Brain microvascular endothelial cell (primary cell): ENCODE measurements around the gene TMEM266.
"Not testable (repeated sequence)": the region's sequence is repeated elsewhere in the genome, so short reads cannot be mapped to it uniquely, and the experiment has no call there.

Experiments
- DNase-seq: peaks from one replicate; pipeline ENCODE4 v3.0.0-alpha.2; 2020
- H3K27ac ChIP-seq: fragments of 250-450 bp; sonication (Bioruptor Pico); 2 replicates; pipeline ENCODE4 v1.5.1; 2020; ENCODE audit warnings: mild to moderate bottlenecking, moderate library complexity
- H3K27me3 ChIP-seq: fragments of 250-450 bp; sonication (Bioruptor Pico); replicated peaks from 2 replicates; pipeline ENCODE4 v1.5.1; 2020; ENCODE audit warnings: mild to moderate bottlenecking
- H3K36me3 ChIP-seq: fragments of 250-450 bp; sonication (Bioruptor Pico); replicated peaks from 2 replicates; pipeline ENCODE4 v1.5.1; 2020; ENCODE audit warnings: mild to moderate bottlenecking
- H3K4me3 ChIP-seq: 2 replicates; pipeline ENCODE4 v1.5.1; 2011; ENCODE audit warnings: low read depth, mild to moderate bottlenecking, control low read depth, low read length, moderate library complexity
- in situ Hi-C: cut with HindIII; loops from 2 replicates; pipeline ENCODE4 v1.10.0; 2017; ENCODE audit warnings: low sequenced_read_pairs, low pct_ligation_motif_present
- TF ChIP-seq, protein P1 (sequence below): IDR thresholded peaks from 2 replicates; pipeline ENCODE4 v1.5.1; 2011; ENCODE audit warnings: low read depth, mild to moderate bottlenecking, moderate library complexity, low read length, control low read depth, inconsistent platforms; ENCODE audit errors: missing control alignments

The TMEM266 gene

DNA sequence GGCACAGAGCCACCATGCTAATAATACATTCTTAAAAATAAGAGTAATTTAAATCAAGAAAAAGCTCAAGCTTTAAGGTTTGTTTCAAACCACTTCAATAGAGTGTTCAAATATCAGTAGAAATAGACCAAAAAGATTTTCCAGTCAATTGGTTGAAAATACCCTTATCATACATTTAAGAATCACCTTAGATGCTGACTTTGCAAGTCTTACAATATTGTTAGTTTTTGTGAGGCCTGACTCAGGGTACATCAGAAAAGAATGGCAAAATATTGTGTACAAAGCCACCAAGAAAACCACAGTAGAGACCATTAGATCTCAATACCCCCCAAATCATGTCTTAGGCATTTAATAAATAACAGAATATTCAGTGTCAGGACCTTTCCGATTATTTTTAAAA, 27.7 kb upstream of the TMEM266 start:
- Histone ChIP-seq H3K4me3 (no peak overlapping the region), H3K36me3 (no peaks in the 10 kb centered on the region), H3K27me3 (peaks cover 3% of the 10 kb centered on the region), H3K27ac (no peak overlapping the region)
- no peak for DNase-seq
- in situ Hi-C loops: no loop called here
- TF ChIP-seq, protein P1, sequence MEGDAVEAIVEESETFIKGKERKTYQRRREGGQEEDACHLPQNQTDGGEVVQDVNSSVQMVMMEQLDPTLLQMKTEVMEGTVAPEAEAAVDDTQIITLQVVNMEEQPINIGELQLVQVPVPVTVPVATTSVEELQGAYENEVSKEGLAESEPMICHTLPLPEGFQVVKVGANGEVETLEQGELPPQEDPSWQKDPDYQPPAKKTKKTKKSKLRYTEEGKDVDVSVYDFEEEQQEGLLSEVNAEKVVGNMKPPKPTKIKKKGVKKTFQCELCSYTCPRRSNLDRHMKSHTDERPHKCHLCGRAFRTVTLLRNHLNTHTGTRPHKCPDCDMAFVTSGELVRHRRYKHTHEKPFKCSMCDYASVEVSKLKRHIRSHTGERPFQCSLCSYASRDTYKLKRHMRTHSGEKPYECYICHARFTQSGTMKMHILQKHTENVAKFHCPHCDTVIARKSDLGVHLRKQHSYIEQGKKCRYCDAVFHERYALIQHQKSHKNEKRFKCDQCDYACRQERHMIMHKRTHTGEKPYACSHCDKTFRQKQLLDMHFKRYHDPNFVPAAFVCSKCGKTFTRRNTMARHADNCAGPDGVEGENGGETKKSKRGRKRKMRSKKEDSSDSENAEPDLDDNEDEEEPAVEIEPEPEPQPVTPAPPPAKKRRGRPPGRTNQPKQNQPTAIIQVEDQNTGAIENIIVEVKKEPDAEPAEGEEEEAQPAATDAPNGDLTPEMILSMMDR: no peak

DNA sequence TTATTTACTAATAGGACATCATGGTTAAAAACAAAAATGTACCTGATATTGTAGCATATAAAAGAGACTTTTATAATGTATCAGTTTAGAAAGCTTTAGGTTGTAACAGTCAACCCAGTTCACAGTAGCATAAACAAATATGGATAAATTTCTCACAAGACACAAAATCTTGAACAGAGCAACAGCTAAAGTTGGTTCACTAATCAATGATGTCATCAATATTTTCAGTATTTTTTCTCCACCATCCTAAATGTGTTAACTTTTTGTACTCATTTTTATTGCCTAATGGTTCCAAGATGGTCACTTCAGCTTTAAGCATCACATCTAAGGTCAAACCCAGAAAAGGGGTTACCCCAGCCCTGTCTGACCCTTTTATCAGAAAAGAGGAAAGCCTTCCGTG, 26.3 kb upstream of the TMEM266 start:
- no peak for DNase-seq
- Histone ChIP-seq H3K27me3 (peaks cover 3% of the 10 kb centered on the region), H3K27ac (no peak overlapping the region), H3K4me3 (no peak overlapping the region), H3K36me3 (no peaks in the 10 kb centered on the region)
- in situ Hi-C loops: no loop called here
- TF ChIP-seq, protein P1: no peak

DNA sequence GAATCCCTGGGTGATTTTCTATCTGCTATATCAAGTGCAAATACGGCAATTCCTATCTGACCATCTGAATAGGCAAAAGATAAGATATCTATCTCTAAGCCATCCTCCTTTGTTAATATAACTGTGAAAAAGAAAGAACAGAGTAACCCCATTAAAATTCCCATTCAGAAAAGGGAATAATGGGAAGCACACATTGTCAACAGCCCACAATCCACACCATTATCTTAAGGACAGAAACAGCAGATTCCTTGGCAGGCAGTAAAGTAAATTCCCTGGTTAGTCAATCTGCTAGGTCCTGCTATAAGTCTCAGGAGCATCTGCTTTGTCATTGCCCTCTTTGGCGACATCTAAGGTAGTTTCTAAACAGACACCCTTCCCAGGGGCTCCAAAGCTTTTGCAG, 25.7 kb upstream of the TMEM266 start:
- in situ Hi-C loops: no loop called here
- H3K36me3 ChIP-seq: no peaks in the 10 kb centered on the region
- TF ChIP-seq, protein P1: no peak
- DNase-seq: no peak
- H3K27me3 ChIP-seq: peaks cover 3% of the 10 kb centered on the region
- no peak overlapping the region for H3K27ac ChIP-seq
- no peak overlapping the region for H3K4me3 ChIP-seq

DNA sequence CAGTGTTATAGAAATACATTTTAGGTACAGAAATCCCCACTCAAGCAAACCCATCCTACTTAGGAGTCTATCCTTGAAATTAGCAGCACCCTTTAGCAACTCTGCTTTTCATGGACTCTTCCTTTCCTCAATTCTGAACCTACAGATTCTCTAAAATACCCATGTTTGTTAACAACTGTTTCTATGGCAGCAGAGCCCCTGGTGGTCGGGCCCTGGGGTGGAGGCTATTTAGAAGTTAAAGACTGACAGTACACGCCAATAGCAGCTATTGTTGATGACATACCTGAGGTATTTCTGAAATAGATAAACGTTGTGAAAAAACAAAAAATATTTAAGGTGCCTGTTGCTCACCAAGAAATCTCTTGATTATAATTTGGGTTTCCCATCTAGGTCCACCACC, 24.2 kb upstream of the TMEM266 start:
- no peak overlapping the region for H3K27ac ChIP-seq
- no peaks in the 10 kb centered on the region for H3K36me3 ChIP-seq
- TF ChIP-seq, protein P1: no peak
- H3K4me3 ChIP-seq: no peak overlapping the region
- H3K27me3 ChIP-seq: peaks cover 3% of the 10 kb centered on the region
- DNase-seq: no peak
- in situ Hi-C loops: no loop called here

DNA sequence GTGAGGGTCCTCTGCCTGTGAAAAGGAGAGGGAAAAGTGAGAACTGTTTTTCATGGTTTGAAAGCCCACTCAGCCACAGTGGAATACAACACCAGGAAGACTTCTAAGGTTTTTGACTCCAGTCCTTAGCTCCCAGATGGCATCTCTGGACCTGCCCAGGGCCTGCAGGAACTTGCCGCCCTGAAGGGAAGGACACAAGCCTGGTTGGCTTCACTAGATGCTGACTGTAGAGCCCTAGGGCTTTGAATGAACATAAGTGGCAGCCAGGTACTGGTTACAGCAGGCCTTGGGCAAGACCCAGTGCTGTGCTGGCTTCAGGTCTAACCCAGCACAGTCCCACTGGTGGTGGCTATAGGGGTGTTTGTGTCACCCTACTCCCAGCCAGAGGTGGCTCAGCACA, 21.3 kb upstream of the TMEM266 start:
- no peak for DNase-seq
- TF ChIP-seq, protein P1: no peak
- H3K4me3 ChIP-seq: no peak overlapping the region
- peaks cover 3% of the 10 kb centered on the region for H3K27me3 ChIP-seq
- H3K36me3 ChIP-seq: no peaks in the 10 kb centered on the region
- in situ Hi-C loops: no loop called here
- no peak overlapping the region for H3K27ac ChIP-seq

DNA sequence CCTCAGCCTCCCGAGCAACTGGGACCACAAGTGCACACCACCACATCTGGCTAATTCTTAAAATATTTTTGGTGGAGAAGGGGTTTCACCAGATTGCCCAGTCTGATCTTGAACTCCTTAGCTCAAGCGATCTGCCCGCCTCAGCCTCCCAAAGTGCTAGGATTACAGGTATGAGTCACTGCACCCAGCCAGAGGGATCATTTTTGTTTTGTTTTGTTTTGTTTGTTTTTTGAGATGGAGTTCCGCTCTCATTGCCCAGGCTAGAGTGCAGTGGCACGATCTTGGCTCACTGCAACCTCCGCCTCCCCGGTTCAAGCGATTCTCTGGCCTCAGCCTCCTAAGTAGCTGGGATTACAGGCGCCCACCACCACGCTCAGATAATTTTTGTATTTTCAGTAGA, 5.6 kb upstream of the TMEM266 start:
- H3K27ac ChIP-seq, H3K4me3 ChIP-seq, DNase-seq, H3K36me3 ChIP-seq, in situ Hi-C loops: not testable (repeated sequence)
- H3K27me3 ChIP-seq: peaks cover 16% of the 10 kb centered on the region
